ENCODE data around the gene PDPK1.

DNA sequence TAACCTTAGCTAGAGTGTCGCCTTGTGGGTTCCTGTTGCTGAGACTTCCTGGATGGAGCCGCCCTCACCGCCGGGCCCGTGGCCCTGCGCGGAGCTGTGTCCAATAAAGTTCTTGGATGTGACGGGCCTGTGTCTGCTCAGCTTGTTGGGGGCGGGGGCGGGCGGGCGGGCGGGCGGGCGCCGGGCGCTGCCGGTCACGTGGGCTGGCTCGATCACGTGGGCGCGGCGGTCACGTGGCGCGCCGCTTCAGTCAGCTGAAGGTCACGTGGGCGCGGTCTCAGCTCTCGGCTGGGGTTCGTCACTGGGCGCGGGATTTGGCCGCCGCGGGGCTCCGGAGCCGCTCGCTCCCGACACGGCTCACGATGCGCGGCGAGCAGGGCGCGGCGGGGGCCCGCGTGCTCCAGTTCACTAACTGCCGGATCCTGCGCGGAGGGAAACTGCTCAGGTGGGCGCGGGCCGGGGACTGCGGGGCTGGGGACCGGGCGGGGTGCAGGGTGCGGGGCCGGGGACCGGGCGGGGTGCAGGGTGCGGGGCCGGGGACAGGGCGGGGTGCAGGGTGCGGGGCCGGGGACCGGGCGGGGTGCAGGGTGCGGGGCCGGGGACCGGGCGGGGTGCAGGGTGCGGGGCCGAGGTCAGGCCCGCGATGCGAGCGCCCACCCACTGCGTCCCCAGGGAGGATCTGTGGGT is 17.6 kb upstream of the PDPK1 start, which contains the start of gene AMDHD2:
- TF ChIP-seq, protein P1, sequence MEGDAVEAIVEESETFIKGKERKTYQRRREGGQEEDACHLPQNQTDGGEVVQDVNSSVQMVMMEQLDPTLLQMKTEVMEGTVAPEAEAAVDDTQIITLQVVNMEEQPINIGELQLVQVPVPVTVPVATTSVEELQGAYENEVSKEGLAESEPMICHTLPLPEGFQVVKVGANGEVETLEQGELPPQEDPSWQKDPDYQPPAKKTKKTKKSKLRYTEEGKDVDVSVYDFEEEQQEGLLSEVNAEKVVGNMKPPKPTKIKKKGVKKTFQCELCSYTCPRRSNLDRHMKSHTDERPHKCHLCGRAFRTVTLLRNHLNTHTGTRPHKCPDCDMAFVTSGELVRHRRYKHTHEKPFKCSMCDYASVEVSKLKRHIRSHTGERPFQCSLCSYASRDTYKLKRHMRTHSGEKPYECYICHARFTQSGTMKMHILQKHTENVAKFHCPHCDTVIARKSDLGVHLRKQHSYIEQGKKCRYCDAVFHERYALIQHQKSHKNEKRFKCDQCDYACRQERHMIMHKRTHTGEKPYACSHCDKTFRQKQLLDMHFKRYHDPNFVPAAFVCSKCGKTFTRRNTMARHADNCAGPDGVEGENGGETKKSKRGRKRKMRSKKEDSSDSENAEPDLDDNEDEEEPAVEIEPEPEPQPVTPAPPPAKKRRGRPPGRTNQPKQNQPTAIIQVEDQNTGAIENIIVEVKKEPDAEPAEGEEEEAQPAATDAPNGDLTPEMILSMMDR (conservative IDR thresholded peaks at IDR 0.05; ENCODE audit: low read depth, low read length): no peak
- TF ChIP-seq POLR2A (IDR thresholded peaks at IDR 0.05; ENCODE audit: low read depth, low read length) (peak; percentile 73), BHLHE40 (IDR thresholded peaks at IDR 0.05; ENCODE audit: low read depth, low read length) (peak; percentile 89), CEBPB (IDR thresholded peaks at IDR 0.05; ENCODE audit: low read depth, low read length) (no peak)

Data from IMR-90 (cell line).